Vagina (tissue), 2 donors: ENCODE measurements around the gene COL7A1.

Source experiments
- POLR2A ChIP-seq, 2 donors: fragments of 450-650 bp; IDR thresholded peaks; one replicate each; pipeline ENCODE4 v1.6.1; 2017; ENCODE audit warnings: antibody characterized with exemption in 2 of 2, mild to moderate bottlenecking in 2 of 2, moderate library complexity in 2 of 2
- POLR2AphosphoS5 ChIP-seq, 2 donors: sonication (generic); formaldehyde crosslinking; IDR thresholded peaks; one replicate each; pipeline ENCODE4 v1.9.0; 2017; ENCODE audit warnings: antibody characterized with exemption in 2 of 2, mild to moderate bottlenecking in 2 of 2, low read depth in 1 of 2; ENCODE audit not compliant: insufficient read depth in 1 of 2
- TF ChIP-seq, protein P1 (sequence below), 3 experiments: fragments of 450-650 bp in 2 of 3; fragments of 200-600 bp in 1 of 3; sonication (generic) in 1 of 3; IDR thresholded peaks; one replicate each; pipeline ENCODE4 v1.5.1; 2017 to 2019; ENCODE audit warnings: antibody characterized with exemption in 3 of 3, mild to moderate bottlenecking in 2 of 3, moderate library complexity in 2 of 3

DNA sequence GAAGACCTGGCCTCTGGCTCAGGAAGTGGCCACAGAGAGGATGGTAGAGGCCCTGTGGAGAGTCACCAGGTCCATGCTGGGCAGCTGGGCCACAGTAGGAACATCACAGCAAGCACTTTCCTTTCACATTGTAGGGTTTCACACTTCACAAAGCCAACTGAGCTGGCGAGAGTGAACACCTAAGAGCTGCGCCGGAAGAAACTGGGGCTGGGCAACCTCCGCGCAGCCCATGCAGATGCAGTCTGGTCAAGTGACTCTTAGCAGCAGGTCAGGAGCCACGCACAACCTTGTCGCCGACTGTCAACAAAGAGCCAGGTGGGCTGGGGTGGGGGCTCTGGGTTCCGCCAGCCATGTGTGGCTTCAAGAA, 75.9 kb downstream of the COL7A1 start:
- TF ChIP-seq, protein P1, sequence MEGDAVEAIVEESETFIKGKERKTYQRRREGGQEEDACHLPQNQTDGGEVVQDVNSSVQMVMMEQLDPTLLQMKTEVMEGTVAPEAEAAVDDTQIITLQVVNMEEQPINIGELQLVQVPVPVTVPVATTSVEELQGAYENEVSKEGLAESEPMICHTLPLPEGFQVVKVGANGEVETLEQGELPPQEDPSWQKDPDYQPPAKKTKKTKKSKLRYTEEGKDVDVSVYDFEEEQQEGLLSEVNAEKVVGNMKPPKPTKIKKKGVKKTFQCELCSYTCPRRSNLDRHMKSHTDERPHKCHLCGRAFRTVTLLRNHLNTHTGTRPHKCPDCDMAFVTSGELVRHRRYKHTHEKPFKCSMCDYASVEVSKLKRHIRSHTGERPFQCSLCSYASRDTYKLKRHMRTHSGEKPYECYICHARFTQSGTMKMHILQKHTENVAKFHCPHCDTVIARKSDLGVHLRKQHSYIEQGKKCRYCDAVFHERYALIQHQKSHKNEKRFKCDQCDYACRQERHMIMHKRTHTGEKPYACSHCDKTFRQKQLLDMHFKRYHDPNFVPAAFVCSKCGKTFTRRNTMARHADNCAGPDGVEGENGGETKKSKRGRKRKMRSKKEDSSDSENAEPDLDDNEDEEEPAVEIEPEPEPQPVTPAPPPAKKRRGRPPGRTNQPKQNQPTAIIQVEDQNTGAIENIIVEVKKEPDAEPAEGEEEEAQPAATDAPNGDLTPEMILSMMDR (IDR thresholded peaks at IDR 0.05): no peak
- TF ChIP-seq POLR2A (IDR thresholded peaks at IDR 0.05): no peak
- no peak for TF ChIP-seq POLR2AphosphoS5 (IDR thresholded peaks at IDR 0.05; ENCODE audit: insufficient read depth in 1 of 2, low read depth in 1 of 2)
